Measurements from ENCODE around the gene EXOC1. TPM values are rescaled to one million over a fixed set of nuclear protein-coding genes. Genes with fewer than 3 reads are reported as not detected.

EXOC1 gene
- total and polyA plus RNA-seq, 9 of the 15 experiments (the other 6 are each of a cell fraction or from before 2014, with no cell fraction given), result 16.0 to 45.5 (median 26.2) TPM

DNA sequence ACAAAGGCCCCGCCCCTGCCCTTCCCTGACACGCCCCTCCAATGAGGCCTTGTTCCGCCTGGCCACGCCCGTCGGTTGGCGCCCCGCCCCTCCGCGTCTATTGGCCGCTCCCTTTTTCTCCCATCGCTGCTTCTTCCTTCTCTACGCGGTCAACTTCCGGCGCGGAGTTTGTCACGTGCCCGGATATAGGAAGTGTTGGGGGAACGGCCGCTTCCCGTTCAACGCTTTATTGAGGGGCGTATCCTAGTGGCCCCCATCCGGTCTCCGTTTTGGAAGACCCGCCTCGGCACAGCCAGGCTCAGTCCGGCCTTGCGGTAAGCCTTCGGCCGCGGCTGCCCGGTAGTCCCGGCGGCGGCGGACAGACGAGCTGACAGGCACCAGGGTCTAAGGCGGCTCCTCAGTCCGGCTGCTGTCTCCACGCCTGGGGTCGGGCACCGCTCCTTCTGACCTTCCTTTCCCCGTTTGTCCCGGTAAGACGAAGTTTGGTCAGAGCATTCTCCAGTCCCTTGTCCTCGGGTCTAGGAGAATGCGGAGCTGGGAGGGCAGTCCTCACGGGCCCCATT lies at the start of gene EXOC1 (continued):
- TF ChIP-seq, protein P1, sequence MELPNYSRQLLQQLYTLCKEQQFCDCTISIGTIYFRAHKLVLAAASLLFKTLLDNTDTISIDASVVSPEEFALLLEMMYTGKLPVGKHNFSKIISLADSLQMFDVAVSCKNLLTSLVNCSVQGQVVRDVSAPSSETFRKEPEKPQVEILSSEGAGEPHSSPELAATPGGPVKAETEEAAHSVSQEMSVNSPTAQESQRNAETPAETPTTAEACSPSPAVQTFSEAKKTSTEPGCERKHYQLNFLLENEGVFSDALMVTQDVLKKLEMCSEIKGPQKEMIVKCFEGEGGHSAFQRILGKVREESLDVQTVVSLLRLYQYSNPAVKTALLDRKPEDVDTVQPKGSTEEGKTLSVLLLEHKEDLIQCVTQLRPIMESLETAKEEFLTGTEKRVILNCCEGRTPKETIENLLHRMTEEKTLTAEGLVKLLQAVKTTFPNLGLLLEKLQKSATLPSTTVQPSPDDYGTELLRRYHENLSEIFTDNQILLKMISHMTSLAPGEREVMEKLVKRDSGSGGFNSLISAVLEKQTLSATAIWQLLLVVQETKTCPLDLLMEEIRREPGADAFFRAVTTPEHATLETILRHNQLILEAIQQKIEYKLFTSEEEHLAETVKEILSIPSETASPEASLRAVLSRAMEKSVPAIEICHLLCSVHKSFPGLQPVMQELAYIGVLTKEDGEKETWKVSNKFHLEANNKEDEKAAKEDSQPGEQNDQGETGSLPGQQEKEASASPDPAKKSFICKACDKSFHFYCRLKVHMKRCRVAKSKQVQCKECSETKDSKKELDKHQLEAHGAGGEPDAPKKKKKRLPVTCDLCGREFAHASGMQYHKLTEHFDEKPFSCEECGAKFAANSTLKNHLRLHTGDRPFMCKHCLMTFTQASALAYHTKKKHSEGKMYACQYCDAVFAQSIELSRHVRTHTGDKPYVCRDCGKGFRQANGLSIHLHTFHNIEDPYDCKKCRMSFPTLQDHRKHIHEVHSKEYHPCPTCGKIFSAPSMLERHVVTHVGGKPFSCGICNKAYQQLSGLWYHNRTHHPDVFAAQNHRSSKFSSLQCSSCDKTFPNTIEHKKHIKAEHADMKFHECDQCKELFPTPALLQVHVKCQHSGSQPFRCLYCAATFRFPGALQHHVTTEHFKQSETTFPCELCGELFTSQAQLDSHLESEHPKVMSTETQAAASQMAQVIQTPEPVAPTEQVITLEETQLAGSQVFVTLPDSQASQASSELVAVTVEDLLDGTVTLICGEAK (IDR thresholded peaks at IDR 0.05), result peak; percentile 98
- TF ChIP-seq, protein P1 (CRISPR knock-in tag; IDR thresholded peaks at IDR 0.05), result no peak
- TF ChIP-seq CXXC5 (CRISPR knock-in tag; IDR thresholded peaks at IDR 0.05), result peak; percentile 94
- TF ChIP-seq KAT2B (IDR thresholded peaks at IDR 0.05; ENCODE audit: low read depth, low read length), result no peak
- TF ChIP-seq, protein P2, sequence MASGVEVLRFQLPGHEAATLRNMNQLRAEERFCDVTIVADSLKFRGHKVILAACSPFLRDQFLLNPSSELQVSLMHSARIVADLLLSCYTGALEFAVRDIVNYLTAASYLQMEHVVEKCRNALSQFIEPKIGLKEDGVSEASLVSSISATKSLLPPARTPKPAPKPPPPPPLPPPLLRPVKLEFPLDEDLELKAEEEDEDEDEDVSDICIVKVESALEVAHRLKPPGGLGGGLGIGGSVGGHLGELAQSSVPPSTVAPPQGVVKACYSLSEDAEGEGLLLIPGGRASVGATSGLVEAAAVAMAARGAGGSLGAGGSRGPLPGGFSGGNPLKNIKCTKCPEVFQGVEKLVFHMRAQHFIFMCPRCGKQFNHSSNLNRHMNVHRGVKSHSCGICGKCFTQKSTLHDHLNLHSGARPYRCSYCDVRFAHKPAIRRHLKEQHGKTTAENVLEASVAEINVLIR (CRISPR knock-in tag; IDR thresholded peaks at IDR 0.05), result 0 out of 2 replicates have a peak, but pooled peaks have one; percentile 35
- TF ChIP-seq ZNF785 (CRISPR knock-in tag; IDR thresholded peaks at IDR 0.05), result no peak
- TF ChIP-seq CHCHD3 (CRISPR knock-in tag; IDR thresholded peaks at IDR 0.05), result no peak
- TF ChIP-seq HDAC1 (IDR thresholded peaks at IDR 0.05), result peak in 1 of 2 experiments; percentile 95; a peak in 2 of 4 replicates
- no peak for TF ChIP-seq HOXB6 (CRISPR knock-in tag; IDR thresholded peaks at IDR 0.05; ENCODE audit: borderline replicate concordance)
- TF ChIP-seq ELF4 (CRISPR knock-in tag; IDR thresholded peaks at IDR 0.05), result peak; percentile 90
- peak; percentile 77; the same call in 1 of the 2 replicates for TF ChIP-seq SIN3B (IDR thresholded peaks at IDR 0.05; ENCODE audit: low read depth)
- TF ChIP-seq RBM17 (IDR thresholded peaks at IDR 0.05; ENCODE audit: borderline replicate concordance, low read depth, low read length), result no peak
- no peak for TF ChIP-seq WHSC1 (IDR thresholded peaks at IDR 0.05; ENCODE audit: low read length)
- no peak for TF ChIP-seq TAF9B (IDR thresholded peaks at IDR 0.05; ENCODE audit: partially characterized antibody)
- no peak for TF ChIP-seq SMAD1 (IDR thresholded peaks at IDR 0.05; ENCODE audit: low read depth, low read length, partially characterized antibody)
- TF ChIP-seq ZNF431 (CRISPR knock-in tag; IDR thresholded peaks at IDR 0.05), result no peak
- TF ChIP-seq, protein P3, sequence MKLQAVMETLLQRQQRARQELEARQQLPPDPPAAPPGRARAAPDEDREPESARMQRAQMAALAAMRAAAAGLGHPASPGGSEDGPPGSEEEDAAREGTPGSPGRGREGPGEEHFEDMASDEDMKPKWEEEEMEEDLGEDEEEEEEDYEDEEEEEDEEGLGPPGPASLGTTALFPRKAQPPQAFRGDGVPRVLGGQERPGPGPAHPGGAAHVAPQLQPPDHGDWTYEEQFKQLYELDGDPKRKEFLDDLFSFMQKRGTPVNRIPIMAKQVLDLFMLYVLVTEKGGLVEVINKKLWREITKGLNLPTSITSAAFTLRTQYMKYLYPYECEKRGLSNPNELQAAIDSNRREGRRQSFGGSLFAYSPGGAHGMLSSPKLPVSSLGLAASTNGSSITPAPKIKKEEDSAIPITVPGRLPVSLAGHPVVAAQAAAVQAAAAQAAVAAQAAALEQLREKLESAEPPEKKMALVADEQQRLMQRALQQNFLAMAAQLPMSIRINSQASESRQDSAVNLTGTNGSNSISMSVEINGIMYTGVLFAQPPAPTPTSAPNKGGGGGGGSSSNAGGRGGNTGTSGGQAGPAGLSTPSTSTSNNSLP (IDR thresholded peaks at IDR 0.05; ENCODE audit: borderline replicate concordance, low read depth, low read length), result no peak
- no peak; the same call in 1 of the 2 replicates for TF ChIP-seq KAT7 (CRISPR knock-in tag; IDR thresholded peaks at IDR 0.05; ENCODE audit: borderline replicate concordance)

Data from K562 (cell line).